HEK293 (cell line): ENCODE measurements around the gene GUCA1C.

ENCODE experiments used
- CTCF ChIA-PET: fragments of 350-600 bp; formaldehyde crosslinking; extraction: SDS; loops from one replicate; lab custom pipeline; 2021; ENCODE audit warnings: antibody characterized with exemption; lab: Yijun Ruan, JAX
- POLR2A ChIA-PET: fragments of 300-600 bp; formaldehyde crosslinking; extraction: SDS; loops from one replicate; lab custom pipeline; 2020; ENCODE audit warnings: antibody characterized with exemption, inconsistent platforms; lab: Yijun Ruan, JAX
- H3K27ac ChIP-seq: fragments of 200-500 bp; sonication (Bioruptor generic); 2 replicates; pipeline ENCODE4 v1.5.1; 2014; ENCODE audit warnings: low read depth, low read length, control low read depth, inconsistent platforms; ENCODE audit errors: extremely low read depth
- H3K36me3 ChIP-seq, 2 experiments: fragments of 200-500 bp in 1 of 2; sonication (Bioruptor generic) in 1 of 2; 1 replicate in 1 of 2; 2 replicates in 1 of 2; pipeline ENCODE4 v1.5.1; 2014 to 2017; ENCODE audit warnings: inconsistent platforms in 2 of 2, low read length in 2 of 2; ENCODE audit not compliant: control insufficient read depth in 2 of 2, insufficient read depth in 1 of 2
- H3K4me1 ChIP-seq: fragments of 200-500 bp; sonication (Bioruptor generic); 2 replicates; pipeline ENCODE4 v1.5.1; 2014; ENCODE audit warnings: mild to moderate bottlenecking, low read length, inconsistent platforms; ENCODE audit not compliant: control insufficient read depth, insufficient read depth
- H3K4me3 ChIP-seq: 2 replicates; pipeline ENCODE4 v1.5.1; 2011; ENCODE audit warnings: low read depth, mild to moderate bottlenecking, control low read depth, low read length, moderate library complexity
- H3K9me3 ChIP-seq: fragments of 200-500 bp; sonication (Bioruptor generic); 2 replicates; pipeline ENCODE4 v1.5.1; 2014; ENCODE audit warnings: low read depth, low read length, inconsistent platforms; ENCODE audit not compliant: control insufficient read depth, insufficient read depth
- GFI1B ChIP-seq: fragments of 450-650 bp; formaldehyde crosslinking; IDR thresholded peaks from 2 replicates; pipeline ENCODE4 v1.5.1; 2016; ENCODE audit warnings: missing biosample characterization, missing genetic modification characterization
- OSR2 ChIP-seq: fragments of 450-650 bp; formaldehyde crosslinking; IDR thresholded peaks from 2 replicates; pipeline ENCODE4 v1.5.1; 2016; ENCODE audit warnings: missing biosample characterization, missing genetic modification characterization
- ZFP3 ChIP-seq: fragments of 450-650 bp; formaldehyde crosslinking; IDR thresholded peaks from 2 replicates; pipeline ENCODE4 v1.5.1; 2016; ENCODE audit warnings: low read depth, missing biosample characterization, missing genetic modification characterization
- ZFP69B ChIP-seq: fragments of 450-650 bp; formaldehyde crosslinking; IDR thresholded peaks from 2 replicates; pipeline ENCODE4 v1.5.1; 2016; ENCODE audit warnings: missing biosample characterization, missing genetic modification characterization
- ZNF114 ChIP-seq: fragments of 450-650 bp; formaldehyde crosslinking; IDR thresholded peaks from 2 replicates; pipeline ENCODE4 v1.5.0; 2017; ENCODE audit warnings: missing biosample characterization, missing genetic modification characterization
- ZNF132 ChIP-seq: fragments of 450-650 bp; formaldehyde crosslinking; IDR thresholded peaks from 2 replicates; pipeline ENCODE4 v1.5.1; 2017; ENCODE audit warnings: missing biosample characterization, missing genetic modification characterization, borderline replicate concordance
- ZNF248 ChIP-seq: fragments of 450-650 bp; formaldehyde crosslinking; IDR thresholded peaks from 2 replicates; pipeline ENCODE4 v1.5.1; 2017; ENCODE audit warnings: missing biosample characterization, missing genetic modification characterization
- ZNF416 ChIP-seq: fragments of 450-650 bp; formaldehyde crosslinking; IDR thresholded peaks from 2 replicates; pipeline ENCODE4 v1.5.1; 2016; ENCODE audit warnings: missing biosample characterization, missing genetic modification characterization
- ZNF473 ChIP-seq: fragments of 450-650 bp; formaldehyde crosslinking; IDR thresholded peaks from 2 replicates; pipeline ENCODE4 v1.5.1; 2017; ENCODE audit warnings: missing biosample characterization, missing genetic modification characterization
- ZNF560 ChIP-seq: fragments of 450-650 bp; formaldehyde crosslinking; IDR thresholded peaks from 2 replicates; pipeline ENCODE4 v1.5.1; 2017; ENCODE audit warnings: missing biosample characterization, missing genetic modification characterization, borderline replicate concordance
- ZNF677 ChIP-seq: fragments of 450-650 bp; IDR thresholded peaks from 2 replicates; pipeline ENCODE4 v1.5.0; 2018; ENCODE audit warnings: missing biosample characterization, mild to moderate bottlenecking, missing genetic modification characterization, moderate library complexity
- ZNF747 ChIP-seq: fragments of 450-650 bp; formaldehyde crosslinking; IDR thresholded peaks from 2 replicates; pipeline ENCODE4 v1.5.1; 2016; ENCODE audit warnings: missing biosample characterization, missing genetic modification characterization
- TF ChIP-seq, protein P1 (sequence below): fragments of 450-650 bp; IDR thresholded peaks from 2 replicates; pipeline ENCODE4 v1.5.1; 2018; ENCODE audit warnings: missing biosample characterization, missing genetic modification characterization
- TF ChIP-seq, protein P2 (sequence below): fragments of 450-650 bp; formaldehyde crosslinking; IDR thresholded peaks from 2 replicates; pipeline ENCODE4; 2016; ENCODE audit warnings: missing biosample characterization, missing genetic modification characterization
- TF ChIP-seq, protein P3 (sequence below): fragments of 450-650 bp; formaldehyde crosslinking; IDR thresholded peaks from 2 replicates; pipeline ENCODE4 v1.5.1; 2016; ENCODE audit warnings: missing biosample characterization, missing genetic modification characterization, low read depth
- TF ChIP-seq, protein P4 (sequence below): fragments of 450-650 bp; formaldehyde crosslinking; IDR thresholded peaks from 2 replicates; pipeline ENCODE4 v1.5.1; 2016; ENCODE audit warnings: missing biosample characterization, missing genetic modification characterization, low read depth
- TF ChIP-seq, protein P5 (sequence below): fragments of 450-650 bp; formaldehyde crosslinking; IDR thresholded peaks from 2 replicates; pipeline ENCODE4 v1.5.1; 2016; ENCODE audit warnings: missing biosample characterization, missing genetic modification characterization
- TF ChIP-seq, protein P6 (sequence below): IDR thresholded peaks from 2 replicates; pipeline ENCODE4 v1.6.1; 2011; ENCODE audit warnings: mild to moderate bottlenecking, low read depth, low read length, borderline replicate concordance

Gene GUCA1C, protein sequence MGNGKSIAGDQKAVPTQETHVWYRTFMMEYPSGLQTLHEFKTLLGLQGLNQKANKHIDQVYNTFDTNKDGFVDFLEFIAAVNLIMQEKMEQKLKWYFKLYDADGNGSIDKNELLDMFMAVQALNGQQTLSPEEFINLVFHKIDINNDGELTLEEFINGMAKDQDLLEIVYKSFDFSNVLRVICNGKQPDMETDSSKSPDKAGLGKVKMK

DNA sequence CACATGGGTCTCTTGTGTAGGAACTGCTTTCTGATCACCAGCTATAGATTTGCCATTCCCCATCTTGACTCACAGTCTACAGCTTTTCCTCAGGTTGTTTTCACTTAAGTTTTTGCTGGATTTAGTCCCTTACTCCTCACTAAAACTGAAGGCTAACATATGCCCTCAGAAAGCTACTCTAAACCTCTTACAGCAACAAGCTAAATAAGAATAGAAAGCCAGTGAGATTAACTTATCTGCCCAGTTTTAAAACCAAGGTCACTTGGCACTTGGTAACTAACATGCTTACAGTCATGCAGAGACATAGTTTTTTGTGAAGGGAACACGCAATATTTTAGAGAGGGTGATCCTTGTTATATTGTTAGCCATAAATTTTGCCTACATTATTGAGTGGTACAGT, at the start of gene GUCA1C:
TSS of gene GUCA1C (minus strand) at position 180 of the 400 bp plus-strand sequence. CDS start at position 63, 117 bp downstream.
- CTCF ChIA-PET: interaction anchor here (0.6 kb wide), 1 partner anchor 29 kb away, joined by 3 read pairs; no protein-coding TSS in a partner anchor
- no peaks in the 10 kb centered on the region for H3K9me3 ChIP-seq

DNA sequence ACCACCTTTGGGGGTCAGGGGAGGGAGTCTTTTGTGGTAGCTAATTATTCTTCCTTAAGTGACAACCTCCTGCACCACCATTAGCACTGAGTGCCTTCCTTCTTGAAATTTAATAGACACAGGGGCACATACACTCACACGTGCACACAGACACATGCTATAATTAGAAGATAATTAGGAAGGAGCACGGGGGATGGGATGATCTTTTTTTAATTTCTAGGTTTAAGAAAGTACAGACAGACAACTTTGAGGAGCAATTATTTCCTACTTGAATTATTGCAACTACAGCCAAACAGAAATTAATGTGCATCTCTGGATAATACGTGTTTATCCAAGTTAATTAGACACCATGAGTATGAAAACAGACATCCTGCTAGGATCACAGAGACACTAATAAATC, 44.8 kb upstream of the GUCA1C start:
- no peaks in the 10 kb centered on the region for H3K9me3 ChIP-seq
- POLR2A ChIA-PET: no interaction called here
- H3K4me3 ChIP-seq: no peak overlapping the region
- CTCF ChIA-PET: interaction anchor here (1.0 to 1.5 kb wide), 2 partner anchors 26 to 84 kb away, joined by 3 read pairs; no protein-coding TSS in a partner anchor
- no peak overlapping the region for H3K27ac ChIP-seq
- TF ChIP-seq ZFP3 (tag by site-specific recombination) (no peak), ZNF747 (tag by site-specific recombination) (no peak), ZNF677 (tag by site-specific recombination) (no peak), ZNF114 (tag by site-specific recombination) (no peak), ZNF560 (tag by site-specific recombination) (no peak), ZNF416 (tag by site-specific recombination) (no peak), ZFP69B (tag by site-specific recombination) (no peak), OSR2 (no peak), ZNF248 (tag by site-specific recombination) (no peak), GFI1B (tag by site-specific recombination) (no peak)
- TF ChIP-seq, protein P1, sequence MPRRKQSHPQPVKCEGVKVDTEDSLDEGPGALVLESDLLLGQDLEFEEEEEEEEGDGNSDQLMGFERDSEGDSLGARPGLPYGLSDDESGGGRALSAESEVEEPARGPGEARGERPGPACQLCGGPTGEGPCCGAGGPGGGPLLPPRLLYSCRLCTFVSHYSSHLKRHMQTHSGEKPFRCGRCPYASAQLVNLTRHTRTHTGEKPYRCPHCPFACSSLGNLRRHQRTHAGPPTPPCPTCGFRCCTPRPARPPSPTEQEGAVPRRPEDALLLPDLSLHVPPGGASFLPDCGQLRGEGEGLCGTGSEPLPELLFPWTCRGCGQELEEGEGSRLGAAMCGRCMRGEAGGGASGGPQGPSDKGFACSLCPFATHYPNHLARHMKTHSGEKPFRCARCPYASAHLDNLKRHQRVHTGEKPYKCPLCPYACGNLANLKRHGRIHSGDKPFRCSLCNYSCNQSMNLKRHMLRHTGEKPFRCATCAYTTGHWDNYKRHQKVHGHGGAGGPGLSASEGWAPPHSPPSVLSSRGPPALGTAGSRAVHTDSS (tag by site-specific recombination): no peak
- TF ChIP-seq, protein P2, sequence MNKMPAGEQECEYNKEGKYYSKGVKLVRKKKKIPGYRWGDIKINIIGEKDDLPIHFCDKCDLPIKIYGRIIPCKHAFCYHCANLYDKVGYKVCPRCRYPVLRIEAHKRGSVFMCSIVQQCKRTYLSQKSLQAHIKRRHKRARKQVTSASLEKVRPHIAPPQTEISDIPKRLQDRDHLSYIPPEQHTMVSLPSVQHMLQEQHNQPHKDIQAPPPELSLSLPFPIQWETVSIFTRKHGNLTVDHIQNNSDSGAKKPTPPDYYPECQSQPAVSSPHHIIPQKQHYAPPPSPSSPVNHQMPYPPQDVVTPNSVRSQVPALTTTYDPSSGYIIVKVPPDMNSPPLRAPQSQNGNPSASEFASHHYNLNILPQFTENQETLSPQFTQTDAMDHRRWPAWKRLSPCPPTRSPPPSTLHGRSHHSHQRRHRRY (tag by site-specific recombination): no peak
- TF ChIP-seq, protein P3, sequence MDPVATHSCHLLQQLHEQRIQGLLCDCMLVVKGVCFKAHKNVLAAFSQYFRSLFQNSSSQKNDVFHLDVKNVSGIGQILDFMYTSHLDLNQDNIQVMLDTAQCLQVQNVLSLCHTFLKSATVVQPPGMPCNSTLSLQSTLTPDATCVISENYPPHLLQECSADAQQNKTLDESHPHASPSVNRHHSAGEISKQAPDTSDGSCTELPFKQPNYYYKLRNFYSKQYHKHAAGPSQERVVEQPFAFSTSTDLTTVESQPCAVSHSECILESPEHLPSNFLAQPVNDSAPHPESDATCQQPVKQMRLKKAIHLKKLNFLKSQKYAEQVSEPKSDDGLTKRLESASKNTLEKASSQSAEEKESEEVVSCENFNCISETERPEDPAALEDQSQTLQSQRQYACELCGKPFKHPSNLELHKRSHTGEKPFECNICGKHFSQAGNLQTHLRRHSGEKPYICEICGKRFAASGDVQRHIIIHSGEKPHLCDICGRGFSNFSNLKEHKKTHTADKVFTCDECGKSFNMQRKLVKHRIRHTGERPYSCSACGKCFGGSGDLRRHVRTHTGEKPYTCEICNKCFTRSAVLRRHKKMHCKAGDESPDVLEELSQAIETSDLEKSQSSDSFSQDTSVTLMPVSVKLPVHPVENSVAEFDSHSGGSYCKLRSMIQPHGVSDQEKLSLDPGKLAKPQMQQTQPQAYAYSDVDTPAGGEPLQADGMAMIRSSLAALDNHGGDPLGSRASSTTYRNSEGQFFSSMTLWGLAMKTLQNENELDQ (tag by site-specific recombination): no peak
- TF ChIP-seq, protein P4, sequence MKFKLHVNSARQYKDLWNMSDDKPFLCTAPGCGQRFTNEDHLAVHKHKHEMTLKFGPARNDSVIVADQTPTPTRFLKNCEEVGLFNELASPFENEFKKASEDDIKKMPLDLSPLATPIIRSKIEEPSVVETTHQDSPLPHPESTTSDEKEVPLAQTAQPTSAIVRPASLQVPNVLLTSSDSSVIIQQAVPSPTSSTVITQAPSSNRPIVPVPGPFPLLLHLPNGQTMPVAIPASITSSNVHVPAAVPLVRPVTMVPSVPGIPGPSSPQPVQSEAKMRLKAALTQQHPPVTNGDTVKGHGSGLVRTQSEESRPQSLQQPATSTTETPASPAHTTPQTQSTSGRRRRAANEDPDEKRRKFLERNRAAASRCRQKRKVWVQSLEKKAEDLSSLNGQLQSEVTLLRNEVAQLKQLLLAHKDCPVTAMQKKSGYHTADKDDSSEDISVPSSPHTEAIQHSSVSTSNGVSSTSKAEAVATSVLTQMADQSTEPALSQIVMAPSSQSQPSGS (tag by site-specific recombination): no peak
- TF ChIP-seq, protein P5, sequence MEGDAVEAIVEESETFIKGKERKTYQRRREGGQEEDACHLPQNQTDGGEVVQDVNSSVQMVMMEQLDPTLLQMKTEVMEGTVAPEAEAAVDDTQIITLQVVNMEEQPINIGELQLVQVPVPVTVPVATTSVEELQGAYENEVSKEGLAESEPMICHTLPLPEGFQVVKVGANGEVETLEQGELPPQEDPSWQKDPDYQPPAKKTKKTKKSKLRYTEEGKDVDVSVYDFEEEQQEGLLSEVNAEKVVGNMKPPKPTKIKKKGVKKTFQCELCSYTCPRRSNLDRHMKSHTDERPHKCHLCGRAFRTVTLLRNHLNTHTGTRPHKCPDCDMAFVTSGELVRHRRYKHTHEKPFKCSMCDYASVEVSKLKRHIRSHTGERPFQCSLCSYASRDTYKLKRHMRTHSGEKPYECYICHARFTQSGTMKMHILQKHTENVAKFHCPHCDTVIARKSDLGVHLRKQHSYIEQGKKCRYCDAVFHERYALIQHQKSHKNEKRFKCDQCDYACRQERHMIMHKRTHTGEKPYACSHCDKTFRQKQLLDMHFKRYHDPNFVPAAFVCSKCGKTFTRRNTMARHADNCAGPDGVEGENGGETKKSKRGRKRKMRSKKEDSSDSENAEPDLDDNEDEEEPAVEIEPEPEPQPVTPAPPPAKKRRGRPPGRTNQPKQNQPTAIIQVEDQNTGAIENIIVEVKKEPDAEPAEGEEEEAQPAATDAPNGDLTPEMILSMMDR (tag by site-specific recombination): no peak
- H3K4me1 ChIP-seq: no peaks in the 10 kb centered on the region
- H3K36me3 ChIP-seq: no peaks in the 10 kb centered on the region

More for the DNA sequence above, at the start of gene GUCA1C:
- H3K4me3 ChIP-seq: no peak within 1 kb of the TSS
- no peaks in the 10 kb centered on the region for H3K36me3 ChIP-seq
- POLR2A ChIA-PET: no interaction called here
- TF ChIP-seq ZNF132 (tag by site-specific recombination) (no peak), ZNF473 (tag by site-specific recombination) (no peak)
- TF ChIP-seq, protein P6, sequence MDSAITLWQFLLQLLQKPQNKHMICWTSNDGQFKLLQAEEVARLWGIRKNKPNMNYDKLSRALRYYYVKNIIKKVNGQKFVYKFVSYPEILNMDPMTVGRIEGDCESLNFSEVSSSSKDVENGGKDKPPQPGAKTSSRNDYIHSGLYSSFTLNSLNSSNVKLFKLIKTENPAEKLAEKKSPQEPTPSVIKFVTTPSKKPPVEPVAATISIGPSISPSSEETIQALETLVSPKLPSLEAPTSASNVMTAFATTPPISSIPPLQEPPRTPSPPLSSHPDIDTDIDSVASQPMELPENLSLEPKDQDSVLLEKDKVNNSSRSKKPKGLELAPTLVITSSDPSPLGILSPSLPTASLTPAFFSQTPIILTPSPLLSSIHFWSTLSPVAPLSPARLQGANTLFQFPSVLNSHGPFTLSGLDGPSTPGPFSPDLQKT: no peak
- TF ChIP-seq, all 188 proteins: peak for 0
- H3K4me1 ChIP-seq: no peaks in the 10 kb centered on the region
- H3K27ac ChIP-seq: no peak within 1 kb of the TSS
